HG03108 (cell line): ENCODE data around the gene SYT1.
"Not testable (repeated sequence)": the region's sequence is repeated elsewhere in the genome, so short reads cannot be mapped to it uniquely, and the experiment has no call there.

Source experiments
- ATAC-seq: cut with Tn5 transposase; IDR thresholded peaks from one replicate; pipeline ENCODE4 v1.9.1; 2021; ENCODE audit warnings: moderate library complexity; ENCODE audit not compliant: unreplicated experiment

The SYT1 gene

DNA sequence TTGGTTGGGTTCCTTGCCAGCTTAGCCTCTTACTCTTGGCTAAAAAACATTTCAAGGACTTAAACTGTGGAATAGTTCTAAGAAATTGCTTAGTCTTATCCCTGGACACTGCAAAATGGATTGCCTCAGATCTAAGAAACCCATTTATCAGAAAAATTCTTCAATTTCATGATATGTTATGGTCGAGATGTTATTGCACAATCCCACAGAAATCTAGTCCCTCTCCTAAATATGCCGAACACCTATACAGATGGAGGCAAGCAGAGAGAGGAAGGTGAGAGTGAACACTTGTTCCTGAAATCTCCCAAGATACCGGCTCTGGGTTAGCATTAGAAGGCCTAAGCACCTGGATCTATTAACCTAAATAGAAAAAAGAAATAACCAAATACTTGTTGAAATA lies 559.0 kb downstream of the SYT1 start:
- no peak for ATAC-seq

DNA sequence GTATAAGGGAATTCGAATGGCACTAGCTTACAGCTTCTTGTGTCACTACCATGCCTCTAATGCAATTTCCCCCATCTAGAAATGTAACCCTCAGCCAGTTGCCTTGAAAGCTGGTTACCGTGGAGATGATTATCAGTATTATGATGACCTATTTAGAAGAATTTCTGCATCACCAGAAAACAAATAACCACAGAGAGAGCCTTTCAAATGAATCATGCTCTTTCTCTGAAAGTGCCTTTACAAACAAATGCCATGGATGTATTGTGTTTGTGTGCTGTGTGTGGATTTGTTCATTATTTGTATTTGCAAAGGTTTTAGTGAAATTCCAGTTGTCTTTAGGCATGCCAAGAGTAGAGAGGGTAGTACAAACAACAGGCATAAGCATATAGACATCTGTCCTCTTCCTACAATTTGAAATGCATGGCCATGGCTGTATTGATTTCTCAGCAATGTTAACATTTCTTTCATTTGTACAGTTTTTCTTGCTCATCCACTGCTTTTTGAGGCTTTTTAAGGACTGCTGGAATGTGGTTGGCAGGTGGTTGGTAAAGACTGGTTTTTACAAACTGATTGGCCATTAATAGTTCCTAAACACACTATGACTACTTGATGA lies 559.6 kb downstream of the SYT1 start:
- no peak for ATAC-seq

DNA sequence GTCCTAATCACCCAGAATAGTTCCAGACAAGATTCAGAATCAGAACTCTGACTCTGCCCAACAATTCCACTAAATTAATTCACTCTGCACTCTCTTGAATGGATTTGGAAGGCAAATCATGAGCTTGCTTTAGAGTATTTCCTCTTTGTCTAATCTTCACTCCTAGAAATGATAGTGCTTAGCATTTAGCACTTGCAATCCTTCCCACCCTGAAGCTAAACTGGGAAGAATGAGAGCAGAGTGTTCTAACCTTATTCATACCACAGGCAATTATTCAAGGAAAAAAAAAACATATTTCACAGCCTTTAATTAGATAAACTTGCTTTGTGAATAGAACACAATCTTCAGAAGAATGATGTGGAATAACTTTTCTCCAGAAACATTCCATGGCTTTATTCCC lies 561.5 kb downstream of the SYT1 start:
- ATAC-seq = no peak

DNA sequence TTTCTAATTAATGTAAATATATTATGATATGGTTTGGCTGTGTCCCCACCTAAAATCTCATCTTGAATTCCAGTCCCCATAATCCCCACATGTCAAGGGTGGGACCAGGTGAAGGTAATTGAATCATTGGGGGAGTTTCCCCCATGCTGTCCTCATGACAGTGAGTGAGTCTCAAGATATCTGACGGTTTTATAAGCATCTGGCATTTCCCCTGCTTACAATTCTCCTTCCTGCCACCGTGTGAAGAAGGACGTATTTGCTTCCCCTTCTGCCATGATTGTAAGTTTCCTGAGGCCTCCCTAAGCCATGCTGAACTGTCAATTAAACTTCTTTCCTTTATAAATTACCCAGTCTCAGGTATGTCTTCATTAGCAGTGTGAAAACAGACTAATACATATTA lies 562.2 kb downstream of the SYT1 start:
- ATAC-seq = not testable (repeated sequence)

DNA sequence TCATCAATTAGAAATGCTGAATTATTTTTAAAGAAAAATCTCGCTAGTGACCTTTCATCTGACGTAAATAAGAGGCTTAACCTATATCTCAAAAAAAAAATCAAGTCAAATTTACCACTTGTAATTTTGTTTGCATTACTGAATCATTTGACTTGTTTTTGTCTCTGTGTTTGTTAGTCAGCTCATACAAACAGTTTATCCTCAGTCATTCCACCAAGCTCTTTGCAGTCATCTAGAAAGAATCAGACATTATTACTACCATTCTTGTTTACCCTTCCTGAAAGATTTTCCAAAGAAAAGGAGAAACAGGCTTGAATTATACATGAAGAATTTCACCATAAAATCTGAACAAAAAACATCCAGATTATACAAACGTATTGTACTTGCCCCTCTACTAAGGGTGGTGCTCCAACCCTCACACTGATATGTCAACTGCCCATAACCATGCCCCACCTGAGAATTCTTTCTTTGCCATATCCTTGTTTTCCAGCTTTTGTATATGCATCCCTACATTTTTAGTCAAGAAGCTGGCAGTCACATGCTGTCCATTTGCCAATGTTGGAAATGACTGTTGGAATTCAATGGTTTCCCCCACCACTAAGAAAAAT lies 569.0 kb downstream of the SYT1 start:
- ATAC-seq = no peak

DNA sequence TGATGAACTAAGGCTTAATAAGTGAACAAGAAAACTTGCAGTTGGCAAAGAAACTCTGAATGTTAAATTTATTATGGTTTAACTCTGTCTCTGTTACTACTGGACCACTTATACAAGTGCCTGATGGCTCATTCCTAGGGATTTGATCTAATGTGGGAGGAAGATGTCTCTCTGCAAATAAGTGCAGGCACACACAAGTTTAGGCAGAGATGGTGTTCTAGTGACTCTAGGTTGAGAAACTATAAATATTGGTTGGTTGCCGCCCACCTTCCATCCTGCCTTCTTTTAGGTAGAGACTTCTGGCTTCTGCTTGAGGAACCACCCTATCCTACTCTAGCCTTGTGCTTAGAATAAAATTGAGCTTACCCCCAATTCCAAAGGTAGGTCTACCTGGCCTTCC lies 570.0 kb downstream of the SYT1 start:
- no peak for ATAC-seq

DNA sequence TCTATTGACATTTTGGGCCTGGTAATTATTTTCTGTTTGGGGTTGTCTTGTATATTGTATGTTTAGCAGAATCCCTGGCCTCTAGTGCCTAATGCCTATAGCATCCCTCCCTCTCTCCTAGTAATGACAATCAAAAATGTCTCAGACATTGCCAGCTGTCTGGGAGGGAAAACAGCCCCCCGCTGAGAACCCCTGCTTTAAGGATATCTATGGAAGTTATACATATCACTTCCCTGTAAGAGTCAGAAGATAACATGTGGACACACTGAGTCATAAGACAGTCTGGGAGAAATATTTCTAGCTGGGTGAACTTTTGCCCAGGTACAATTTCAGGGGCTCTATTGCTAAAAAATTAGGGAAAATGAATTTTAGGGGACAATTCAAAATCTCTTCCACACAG lies 571.2 kb downstream of the SYT1 start:
- ATAC-seq = no peak

DNA sequence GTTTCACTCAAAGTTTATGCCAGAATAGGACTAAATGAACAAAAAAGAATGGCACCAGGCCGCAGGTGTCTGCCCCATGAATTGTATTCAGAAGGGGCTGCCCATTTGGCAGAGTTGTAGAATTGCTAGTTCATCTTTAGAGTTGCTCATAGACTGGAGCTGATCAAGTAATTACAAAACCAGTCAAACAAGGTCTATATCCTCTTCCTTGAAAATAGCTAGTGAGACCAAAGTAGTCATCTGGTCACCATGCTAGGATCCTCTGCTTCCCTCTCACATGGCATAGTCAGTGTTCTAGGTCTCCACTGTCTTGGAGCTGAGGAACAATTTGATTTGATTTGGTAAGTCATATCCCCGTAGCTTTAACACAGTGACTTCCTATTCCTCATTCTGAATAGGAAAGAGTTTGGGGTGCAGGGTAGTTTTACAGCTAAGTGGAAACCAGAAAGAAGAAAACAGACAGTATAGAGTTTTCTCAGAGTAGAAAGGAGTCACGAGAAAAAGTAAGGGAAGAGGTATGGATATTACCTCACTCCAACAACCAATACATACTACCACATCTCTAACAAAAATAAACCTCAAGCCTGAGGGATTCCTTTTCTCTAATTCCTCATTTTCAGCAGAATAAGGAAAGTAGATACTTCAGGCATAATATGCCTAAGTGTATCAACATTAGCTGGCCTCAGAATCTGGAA lies 574.1 kb downstream of the SYT1 start:
- ATAC-seq = no peak

DNA sequence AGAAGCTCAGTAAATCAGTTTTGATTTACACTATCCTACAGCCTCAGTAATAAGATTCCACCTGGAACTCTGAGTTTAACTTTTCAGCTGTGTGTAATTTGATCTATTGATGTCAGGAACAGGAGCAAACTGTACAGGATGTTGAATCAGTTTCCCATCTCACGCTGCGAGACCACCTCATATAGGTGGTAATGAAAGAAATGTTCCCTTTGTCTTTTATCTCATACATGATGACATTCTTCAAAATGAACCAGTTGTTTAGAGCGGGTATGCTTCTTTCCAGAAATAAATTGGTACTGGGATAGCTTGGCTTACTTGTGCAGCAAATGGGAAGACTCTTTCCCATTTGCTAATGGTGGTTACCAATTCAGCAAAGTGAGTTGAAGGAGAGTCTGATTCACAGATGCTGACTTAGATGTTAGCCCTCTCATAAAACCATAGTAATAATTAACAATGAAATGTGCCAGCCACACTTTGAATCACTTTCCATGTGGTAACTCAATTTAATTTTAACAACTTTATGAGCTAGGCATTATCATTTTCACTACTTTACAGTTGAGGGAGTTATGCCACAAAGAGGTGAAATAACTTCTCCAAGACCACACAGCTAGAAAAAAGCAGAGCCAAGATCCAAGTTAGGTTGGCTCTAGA lies 574.7 kb downstream of the SYT1 start:
- ATAC-seq = no peak

DNA sequence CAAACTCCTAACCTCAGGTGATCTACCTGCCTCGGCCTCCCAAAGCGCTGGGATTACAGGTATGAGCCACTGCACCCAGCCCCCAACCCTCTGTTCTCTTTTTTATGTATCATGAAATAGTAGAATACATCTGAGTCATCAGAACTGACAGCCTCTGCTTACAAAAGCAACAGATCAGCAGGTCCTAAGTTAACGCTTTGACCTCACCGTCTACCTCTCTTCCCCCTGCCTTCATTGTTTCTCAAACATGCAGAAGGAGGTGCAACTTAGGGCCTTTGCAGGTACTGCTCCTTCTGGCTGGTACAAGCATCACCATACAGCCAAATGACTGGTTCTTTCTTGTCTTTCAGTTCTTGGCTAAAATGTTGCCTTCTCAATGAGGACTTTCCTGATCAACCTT lies 577.0 kb downstream of the SYT1 start:
- ATAC-seq = no peak

DNA sequence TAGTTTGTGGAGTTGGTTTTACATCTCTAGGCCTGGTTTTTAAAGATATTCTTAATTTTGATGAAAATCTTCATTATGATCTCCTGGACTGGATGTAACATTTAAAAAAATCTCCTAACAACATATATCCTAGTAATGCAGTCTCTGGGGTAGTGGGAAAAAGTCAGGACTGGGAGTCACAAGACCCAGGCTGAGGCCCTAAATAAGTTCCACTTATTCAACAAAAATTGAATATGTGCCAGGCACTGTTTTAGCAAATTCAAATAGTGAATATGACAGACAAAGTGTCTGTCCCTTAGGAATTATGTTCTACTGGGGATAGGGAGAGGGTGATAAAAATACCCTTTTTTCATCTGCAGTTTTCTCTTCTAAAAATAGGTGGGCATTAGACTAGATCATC lies 577.8 kb downstream of the SYT1 start:
- no peak for ATAC-seq

DNA sequence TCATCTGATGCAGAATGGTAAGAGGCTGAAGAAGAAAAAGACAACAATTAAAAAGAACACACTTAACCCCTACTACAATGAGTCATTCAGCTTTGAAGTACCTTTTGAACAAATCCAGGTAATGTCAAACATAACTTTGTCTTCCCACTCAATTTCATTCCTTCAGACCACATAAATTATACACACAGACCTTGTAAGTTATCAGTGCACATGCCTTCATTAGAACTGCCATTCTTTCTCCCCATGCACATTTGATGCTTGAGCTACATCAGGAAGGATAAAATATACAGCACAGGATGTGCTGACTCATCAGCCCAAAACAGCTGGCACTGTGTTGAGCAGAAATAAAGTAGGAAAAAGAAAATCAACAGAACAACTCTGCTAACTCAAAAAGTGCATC lies 579.5 kb downstream of the SYT1 start:
- ATAC-seq = no peak

DNA sequence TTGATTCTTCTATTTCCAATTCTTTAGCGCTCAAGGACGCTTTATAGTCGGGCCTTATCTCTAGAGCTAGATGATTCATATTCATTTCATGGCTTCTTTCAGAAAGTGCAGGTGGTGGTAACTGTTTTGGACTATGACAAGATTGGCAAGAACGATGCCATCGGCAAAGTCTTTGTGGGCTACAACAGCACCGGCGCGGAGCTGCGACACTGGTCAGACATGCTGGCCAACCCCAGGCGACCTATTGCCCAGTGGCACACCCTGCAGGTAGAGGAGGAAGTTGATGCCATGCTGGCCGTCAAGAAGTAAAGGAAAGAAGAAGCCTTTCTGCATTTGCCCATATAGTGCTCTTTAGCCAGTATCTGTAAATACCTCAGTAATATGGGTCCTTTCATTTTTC lies 584.2 kb downstream of the SYT1 start:
- no peak for ATAC-seq

DNA sequence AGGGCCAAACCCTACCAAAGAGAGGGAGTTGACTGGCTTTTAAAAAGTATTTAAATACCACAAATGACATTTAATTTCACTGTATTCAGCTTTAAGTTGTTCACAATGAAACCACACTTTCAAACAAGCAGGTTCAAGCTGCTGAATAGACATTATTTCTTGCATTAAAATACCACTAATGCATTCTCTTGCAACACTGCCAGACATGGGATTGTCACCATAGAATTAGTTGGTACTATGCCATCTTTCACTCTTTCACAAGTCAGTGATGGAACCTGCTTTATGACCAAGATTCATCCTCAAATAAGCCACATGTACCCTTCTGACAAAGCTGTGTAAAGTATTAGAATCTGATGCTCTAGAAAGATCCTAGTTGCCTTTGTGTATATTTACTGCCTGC lies 586.8 kb downstream of the SYT1 start:
- ATAC-seq = no peak

DNA sequence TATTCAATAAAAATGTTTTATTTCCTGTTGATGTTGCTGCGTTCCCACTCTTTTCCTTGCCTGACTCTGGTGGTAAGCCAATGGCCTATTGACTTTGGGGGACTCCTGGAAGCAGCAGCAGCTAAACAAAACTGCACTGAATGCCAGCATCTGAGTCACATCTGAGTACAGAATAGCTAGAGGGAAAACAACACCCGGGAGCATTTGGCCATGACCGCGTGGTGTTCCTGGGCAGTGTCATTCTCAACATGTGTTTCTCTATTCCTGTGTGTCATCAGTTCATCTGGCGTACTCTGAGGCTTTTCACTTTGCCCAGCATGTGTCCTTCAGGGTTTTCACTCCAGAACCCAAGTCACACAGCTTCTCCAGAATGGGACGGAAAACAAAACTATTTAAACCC lies 587.4 kb downstream of the SYT1 start:
- ATAC-seq = no peak

DNA sequence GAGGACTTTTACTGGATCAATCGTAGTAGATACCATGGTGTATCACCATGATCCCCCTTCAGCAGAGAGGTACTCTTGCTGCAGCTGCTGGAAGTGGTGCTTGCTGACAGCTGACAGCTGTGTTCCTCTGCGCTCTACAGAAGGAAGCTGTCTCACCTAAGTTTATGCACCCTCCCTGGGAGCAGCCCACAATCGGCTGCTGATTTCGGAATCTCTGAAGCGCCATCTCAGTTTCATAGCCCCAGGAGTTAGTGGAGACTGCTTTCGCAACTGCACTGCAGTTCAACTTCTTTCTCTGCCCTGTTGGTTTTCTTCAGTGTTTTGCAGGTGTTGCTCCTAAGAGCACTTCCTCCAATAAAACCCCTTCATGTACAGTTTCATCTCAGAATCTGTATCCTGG lies 588.3 kb downstream of the SYT1 start:
- ATAC-seq = no peak

DNA sequence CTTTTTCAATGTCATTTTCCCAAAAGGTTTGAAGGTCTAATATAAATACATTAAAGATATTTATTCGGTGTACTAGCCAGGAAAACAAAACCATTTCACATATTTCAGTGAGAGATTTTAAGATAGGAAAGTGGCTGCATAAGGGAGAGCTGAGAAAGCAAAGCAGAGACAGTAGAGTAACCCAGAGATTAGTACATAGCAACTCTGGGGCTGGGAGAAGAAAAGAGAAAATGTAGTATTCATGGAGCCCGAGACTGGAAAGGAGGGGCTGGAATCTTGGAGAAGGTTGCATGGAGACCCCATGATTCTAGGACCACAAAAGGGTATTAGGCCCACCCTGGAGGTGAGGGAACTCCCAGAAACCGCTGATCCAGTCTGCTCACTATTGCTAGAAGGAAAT lies 589.2 kb downstream of the SYT1 start:
- no peak for ATAC-seq

DNA sequence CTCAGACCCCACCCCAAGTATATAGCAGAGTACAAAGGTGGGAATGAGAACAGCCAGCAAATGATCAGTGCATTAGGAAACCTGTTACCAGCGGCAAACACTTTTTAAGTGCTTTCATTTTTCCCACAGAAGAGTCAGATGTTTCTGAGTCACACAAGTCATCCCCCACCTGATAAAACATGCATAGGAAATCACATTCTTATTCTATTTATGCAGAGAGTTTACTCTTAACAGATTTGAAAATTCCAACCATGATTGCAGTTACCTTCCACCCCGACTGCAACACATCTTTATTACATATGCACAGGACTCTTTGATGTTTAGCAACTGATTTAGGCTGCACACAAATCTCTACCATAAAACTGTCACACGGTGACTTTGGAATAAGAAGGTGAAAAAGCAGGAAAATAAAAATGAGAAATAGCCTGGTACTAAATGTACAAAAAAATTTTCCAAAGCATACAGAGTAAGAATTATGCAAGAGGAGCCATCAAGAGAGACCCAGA lies 589.8 kb downstream of the SYT1 start:
- no peak for ATAC-seq

DNA sequence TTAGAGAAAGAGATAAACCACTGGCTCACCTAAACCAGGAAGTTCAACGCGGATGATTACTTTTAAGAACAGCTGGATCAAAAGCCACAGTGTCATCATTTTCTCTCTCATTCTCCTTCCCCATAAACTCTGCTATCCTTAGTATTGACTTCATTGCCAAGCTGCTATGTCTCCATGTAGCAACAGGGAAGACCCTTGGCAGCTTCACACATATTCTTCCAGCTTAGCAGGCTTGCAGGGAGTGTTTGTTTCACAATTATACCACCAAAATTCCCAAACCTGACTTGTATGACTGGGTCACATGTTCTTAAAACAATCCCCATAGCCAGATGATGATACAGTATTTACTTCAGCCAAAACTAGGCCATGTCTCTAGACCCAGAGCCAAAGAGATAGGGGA lies 590.7 kb downstream of the SYT1 start:
- ATAC-seq = no peak

DNA sequence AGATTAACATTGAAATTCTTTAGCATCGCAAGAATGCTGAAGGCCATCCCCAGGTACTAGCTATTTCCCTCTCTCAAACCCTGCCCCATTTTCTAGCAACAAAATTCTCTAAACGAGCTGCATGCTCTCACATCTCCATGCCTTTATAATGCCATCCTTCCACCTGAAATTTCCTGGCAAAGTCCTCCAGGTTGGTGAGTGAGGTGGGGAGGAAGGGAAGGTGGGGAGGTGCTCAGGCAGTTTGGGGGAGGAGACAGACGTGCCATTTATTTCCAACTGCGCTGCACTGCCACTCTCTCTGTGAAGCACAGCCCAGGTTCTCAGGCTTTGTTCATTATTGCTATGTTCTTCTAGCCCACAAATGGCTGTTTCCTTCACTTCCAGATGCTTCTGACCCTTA lies 617.7 kb downstream of the SYT1 start:
- ATAC-seq = no peak

DNA sequence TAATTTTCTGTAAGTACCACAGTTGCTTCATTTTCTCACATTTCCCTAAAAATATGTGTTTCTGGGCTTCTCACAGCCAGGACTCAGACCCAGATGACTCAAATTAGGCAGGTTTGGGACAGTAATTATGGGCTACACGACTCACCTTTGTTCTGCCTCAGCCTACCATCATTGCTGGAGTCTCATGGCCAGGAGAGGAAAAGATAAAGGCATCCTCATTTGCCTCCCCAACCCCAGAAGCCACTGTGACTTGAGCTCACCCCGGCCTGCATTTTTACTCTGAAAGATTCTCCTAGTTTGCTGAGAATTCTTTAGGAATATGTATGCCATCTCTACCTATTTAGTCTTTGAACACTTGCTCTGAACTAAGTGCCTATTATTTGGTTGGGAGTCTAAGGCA lies 618.3 kb downstream of the SYT1 start:
- ATAC-seq = no peak

DNA sequence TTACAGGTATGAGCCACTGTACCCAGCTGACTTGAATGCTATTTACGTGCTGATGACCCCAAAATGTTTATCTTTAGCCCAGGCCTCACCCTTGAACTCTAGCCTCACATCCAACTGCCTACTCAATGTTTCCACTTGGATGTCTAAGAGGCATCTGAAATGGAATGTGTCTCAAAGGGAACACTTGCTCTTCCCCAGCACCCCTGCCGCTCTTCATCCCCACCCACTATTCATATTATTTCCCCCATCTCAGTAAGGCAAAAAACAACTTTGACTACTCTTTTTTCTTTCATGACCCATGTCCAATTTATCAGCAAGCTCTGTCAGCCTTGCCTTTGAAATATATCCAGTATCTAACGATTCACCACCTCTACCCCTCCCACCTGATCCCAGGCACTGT lies 621.6 kb downstream of the SYT1 start:
- no peak for ATAC-seq
